K562 (cell line): Measurements from ENCODE around the gene HLF. TPM values are rescaled to one million over a fixed set of nuclear protein-coding genes. Genes with fewer than 3 reads are reported as not detected.
A peak's percentile ranks its signal among the peaks of the same experiment; 100 is the strongest.

Experiments
- ESRRA ChIP-seq: fragments of 450-650 bp; IDR thresholded peaks from 2 replicates; pipeline ENCODE4 v1.6.1; 2014; ENCODE audit warnings: low read depth, mild to moderate bottlenecking, moderate library complexity, borderline replicate concordance
- ETV6 ChIP-seq, 3 experiments: fragments of 150-350 bp in 1 of 3; sonication (generic) in 1 of 3; formaldehyde crosslinking in 1 of 3; IDR thresholded peaks; 2 replicates each; pipeline versions ENCODE4 v1.6.1 to v1.8.0; 2014 to 2022; ENCODE audit warnings: borderline replicate concordance in 2 of 3, low read depth in 2 of 3, antibody characterized with exemption in 1 of 3, low read length in 1 of 3, mild to moderate bottlenecking in 1 of 3, missing genetic modification reagents in 1 of 3
- FOSL1 ChIP-seq: fragments of 200-800 bp; sonication (Bioruptor generic); conservative IDR thresholded peaks from 2 replicates; pipeline ENCODE4 v1.6.1; 2016; ENCODE audit warnings: missing genetic modification characterization, missing compliant biosample characterization
- HOMEZ ChIP-seq: fragments of 250-450 bp; sonication (Bioruptor Pico); IDR thresholded peaks from 2 replicates; pipeline ENCODE4 v1.4.0; 2020; ENCODE audit warnings: mild to moderate bottlenecking, moderate library complexity
- JUNB ChIP-seq: fragments of 450-650 bp; formaldehyde crosslinking; conservative IDR thresholded peaks from 2 replicates; pipeline ENCODE4 v1.4.0; 2020; ENCODE audit warnings: mild to moderate bottlenecking
- MED1 ChIP-seq: sonication (generic); formaldehyde crosslinking; IDR thresholded peaks from 2 replicates; pipeline ENCODE4 v1.8.1; 2023; ENCODE audit warnings: missing genetic modification reagents, borderline replicate concordance
- SPI1 ChIP-seq: IDR thresholded peaks from 2 replicates; pipeline ENCODE4 v1.6.1; 2011; ENCODE audit warnings: low read depth, low read length, control low read depth, borderline replicate concordance
- WHSC1 ChIP-seq: IDR thresholded peaks from one replicate; pipeline ENCODE4 v1.6.1; 2012; ENCODE audit warnings: low read length, control low read depth, inconsistent platforms
- polyA plus RNA-seq, 8 experiments: library from polyadenylated mRNA; depleted of rRNA in 4 of 8; stranded (reverse) in 5 of 8; unstranded in 3 of 8; fragments of >200 nt; fragmentation: Nextera tagmentation in 2 of 8; fragmentation: Illumina TruSeq in 1 of 8; extraction: Ambion mirVana in 2 of 8; extraction: Trizol in 1 of 8; gene quantifications; 2 replicates each; pipeline versions ENCODE4 v1.2.1 to v1.2.3, GENCODE V29; 2011 to 2014; ENCODE audit warnings: inconsistent platforms in 1 of 8, missing spikeins in 1 of 8
- total RNA-seq, 7 experiments: library from RNA; depleted of rRNA in 6 of 7; stranded (reverse); fragments of >200 nt in 6 of 7; fragmentation: Illumina TruSeq in 2 of 7; extraction: Trizol in 2 of 7; gene quantifications; 2 replicates each; pipeline versions ENCODE4 v1.2.1 to v1.2.3, GENCODE V29; 2011 to 2021; ENCODE audit warnings: low replicate concordance in 1 of 7
- TF ChIP-seq, protein P1 (sequence below), 2 experiments: fragments of 450-650 bp; conservative IDR thresholded peaks; 2 replicates each; pipeline ENCODE4 v1.6.1; 2017; ENCODE audit warnings: mild to moderate bottlenecking in 2 of 2, moderate library complexity in 2 of 2
- TF ChIP-seq, protein P2 (sequence below): fragments of 450-650 bp; formaldehyde crosslinking; IDR thresholded peaks from 2 replicates; pipeline ENCODE4 v1.4.0; 2020; ENCODE audit warnings: mild to moderate bottlenecking
- TF ChIP-seq, protein P3 (sequence below): fragments of 450-650 bp; IDR thresholded peaks from 2 replicates; pipeline ENCODE4 v1.6.1; 2016; ENCODE audit warnings: antibody characterized with exemption
- TF ChIP-seq, protein P4 (sequence below), 2 experiments: fragments of 450-650 bp; formaldehyde crosslinking in 1 of 2; IDR thresholded peaks; 2 replicates each; pipeline versions ENCODE4 v1.4.0 to v1.6.1; 2014 to 2020; ENCODE audit warnings: mild to moderate bottlenecking in 2 of 2, borderline replicate concordance in 1 of 2, low read depth in 1 of 2

The HLF gene
- total and polyA plus RNA-seq, 9 of the 15 experiments (the other 6 are each of a cell fraction or from before 2014, with no cell fraction given), result 0.03 to 0.24 (median 0.09) TPM

GRCh38 chr17:55344514-55344997 is 79.8 kb downstream of the HLF start (continued):
- TF ChIP-seq, protein P1, sequence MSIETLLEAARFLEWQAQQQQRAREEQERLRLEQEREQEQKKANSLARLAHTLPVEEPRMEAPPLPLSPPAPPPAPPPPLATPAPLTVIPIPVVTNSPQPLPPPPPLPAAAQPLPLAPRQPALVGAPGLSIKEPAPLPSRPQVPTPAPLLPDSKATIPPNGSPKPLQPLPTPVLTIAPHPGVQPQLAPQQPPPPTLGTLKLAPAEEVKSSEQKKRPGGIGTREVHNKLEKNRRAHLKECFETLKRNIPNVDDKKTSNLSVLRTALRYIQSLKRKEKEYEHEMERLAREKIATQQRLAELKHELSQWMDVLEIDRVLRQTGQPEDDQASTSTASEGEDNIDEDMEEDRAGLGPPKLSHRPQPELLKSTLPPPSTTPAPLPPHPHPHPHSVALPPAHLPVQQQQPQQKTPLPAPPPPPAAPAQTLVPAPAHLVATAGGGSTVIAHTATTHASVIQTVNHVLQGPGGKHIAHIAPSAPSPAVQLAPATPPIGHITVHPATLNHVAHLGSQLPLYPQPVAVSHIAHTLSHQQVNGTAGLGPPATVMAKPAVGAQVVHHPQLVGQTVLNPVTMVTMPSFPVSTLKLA (conservative IDR thresholded peaks at IDR 0.05), result peak in 1 of 2 experiments; percentile 59; a peak in 1 of 4 replicates
- no peak for TF ChIP-seq MED1 (CRISPR knock-in tag)
- TF ChIP-seq, protein P2, sequence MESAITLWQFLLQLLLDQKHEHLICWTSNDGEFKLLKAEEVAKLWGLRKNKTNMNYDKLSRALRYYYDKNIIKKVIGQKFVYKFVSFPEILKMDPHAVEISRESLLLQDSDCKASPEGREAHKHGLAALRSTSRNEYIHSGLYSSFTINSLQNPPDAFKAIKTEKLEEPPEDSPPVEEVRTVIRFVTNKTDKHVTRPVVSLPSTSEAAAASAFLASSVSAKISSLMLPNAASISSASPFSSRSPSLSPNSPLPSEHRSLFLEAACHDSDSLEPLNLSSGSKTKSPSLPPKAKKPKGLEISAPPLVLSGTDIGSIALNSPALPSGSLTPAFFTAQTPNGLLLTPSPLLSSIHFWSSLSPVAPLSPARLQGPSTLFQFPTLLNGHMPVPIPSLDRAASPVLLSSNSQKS (CRISPR knock-in tag), result no peak
- TF ChIP-seq ESRRA, result peak; percentile 96
- TF ChIP-seq, protein P3, sequence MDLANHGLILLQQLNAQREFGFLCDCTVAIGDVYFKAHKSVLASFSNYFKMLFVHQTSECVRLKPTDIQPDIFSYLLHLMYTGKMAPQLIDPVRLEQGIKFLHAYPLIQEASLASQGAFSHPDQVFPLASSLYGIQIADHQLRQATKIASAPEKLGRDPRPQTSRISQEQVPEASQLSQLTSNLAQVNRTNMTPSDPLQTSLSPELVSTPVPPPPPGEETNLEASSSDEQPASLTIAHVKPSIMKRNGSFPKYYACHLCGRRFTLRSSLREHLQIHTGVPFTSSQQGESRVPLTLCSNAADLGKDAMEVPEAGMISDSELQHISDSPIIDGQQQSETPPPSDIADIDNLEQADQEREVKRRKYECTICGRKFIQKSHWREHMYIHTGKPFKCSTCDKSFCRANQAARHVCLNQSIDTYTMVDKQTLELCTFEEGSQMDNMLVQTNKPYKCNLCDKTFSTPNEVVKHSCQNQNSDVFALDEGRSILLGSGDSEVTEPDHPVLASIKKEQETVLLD, result peak; percentile 69; the same call in 1 of the 2 replicates
- TF ChIP-seq, protein P4, sequence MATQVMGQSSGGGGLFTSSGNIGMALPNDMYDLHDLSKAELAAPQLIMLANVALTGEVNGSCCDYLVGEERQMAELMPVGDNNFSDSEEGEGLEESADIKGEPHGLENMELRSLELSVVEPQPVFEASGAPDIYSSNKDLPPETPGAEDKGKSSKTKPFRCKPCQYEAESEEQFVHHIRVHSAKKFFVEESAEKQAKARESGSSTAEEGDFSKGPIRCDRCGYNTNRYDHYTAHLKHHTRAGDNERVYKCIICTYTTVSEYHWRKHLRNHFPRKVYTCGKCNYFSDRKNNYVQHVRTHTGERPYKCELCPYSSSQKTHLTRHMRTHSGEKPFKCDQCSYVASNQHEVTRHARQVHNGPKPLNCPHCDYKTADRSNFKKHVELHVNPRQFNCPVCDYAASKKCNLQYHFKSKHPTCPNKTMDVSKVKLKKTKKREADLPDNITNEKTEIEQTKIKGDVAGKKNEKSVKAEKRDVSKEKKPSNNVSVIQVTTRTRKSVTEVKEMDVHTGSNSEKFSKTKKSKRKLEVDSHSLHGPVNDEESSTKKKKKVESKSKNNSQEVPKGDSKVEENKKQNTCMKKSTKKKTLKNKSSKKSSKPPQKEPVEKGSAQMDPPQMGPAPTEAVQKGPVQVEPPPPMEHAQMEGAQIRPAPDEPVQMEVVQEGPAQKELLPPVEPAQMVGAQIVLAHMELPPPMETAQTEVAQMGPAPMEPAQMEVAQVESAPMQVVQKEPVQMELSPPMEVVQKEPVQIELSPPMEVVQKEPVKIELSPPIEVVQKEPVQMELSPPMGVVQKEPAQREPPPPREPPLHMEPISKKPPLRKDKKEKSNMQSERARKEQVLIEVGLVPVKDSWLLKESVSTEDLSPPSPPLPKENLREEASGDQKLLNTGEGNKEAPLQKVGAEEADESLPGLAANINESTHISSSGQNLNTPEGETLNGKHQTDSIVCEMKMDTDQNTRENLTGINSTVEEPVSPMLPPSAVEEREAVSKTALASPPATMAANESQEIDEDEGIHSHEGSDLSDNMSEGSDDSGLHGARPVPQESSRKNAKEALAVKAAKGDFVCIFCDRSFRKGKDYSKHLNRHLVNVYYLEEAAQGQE (IDR thresholded peaks at IDR 0.05; ENCODE audit: borderline replicate concordance), result peak; percentile 36; the same call in 1 of the 2 replicates
- TF ChIP-seq, protein P4 (CRISPR knock-in tag; IDR thresholded peaks at IDR 0.05; ENCODE audit: low read depth), result no peak
- no peak for TF ChIP-seq HOMEZ (CRISPR knock-in tag)
- no peak for TF ChIP-seq JUNB (CRISPR knock-in tag)
- TF ChIP-seq FOSL1 (tag), result peak; percentile 63
- TF ChIP-seq WHSC1, result no peak
- no peak for TF ChIP-seq ETV6 (IDR thresholded peaks at IDR 0.05; ENCODE audit: borderline replicate concordance in 1 of 2, low read depth in 2 of 2, low read length in 1 of 2)
- no peak for TF ChIP-seq ETV6 (CRISPR knock-in tag; IDR thresholded peaks at IDR 0.05; ENCODE audit: borderline replicate concordance)
- TF ChIP-seq SPI1, result no peak
